Left lung (tissue), 10 donors: ENCODE results near the gene WTIP. TPM values are rescaled to one million over a fixed set of nuclear protein-coding genes. Genes with fewer than 3 reads are reported as not detected.

Source experiments
- ATAC-seq: fragments of 200-7000 bp; cut with Tn5 transposase; one replicate; pipeline ENCODE4 v1.9.1; 2020; ENCODE audit warnings: moderate library complexity
- DNase-seq, 4 donors: peaks; one replicate each; pipeline ENCODE4 v3.0.0-alpha.2; 2013 to 2020
- H3K27ac ChIP-seq, 2 donors: fragments of 200-600 bp; sonication (generic) in 1 of 2; one replicate each; pipeline versions ENCODE4 v1.5.0 to v1.8.0; 2020 to 2021
- H3K27me3 ChIP-seq, 2 donors: fragments of 200-600 bp; sonication (generic) in 1 of 2; one replicate each; pipeline versions ENCODE4 v1.5.0 to v1.8.0; 2020 to 2021
- H3K36me3 ChIP-seq, 2 donors: fragments of 200-600 bp; sonication (generic) in 1 of 2; one replicate each; pipeline versions ENCODE4 v1.5.0 to v1.8.0; 2020 to 2021
- H3K4me1 ChIP-seq, 2 donors: fragments of 200-600 bp; one replicate each; pipeline ENCODE4 v1.8.0; 2021
- H3K4me3 ChIP-seq, 2 donors: fragments of 200-600 bp; sonication (generic) in 1 of 2; one replicate each; pipeline versions ENCODE4 v1.5.0 to v1.8.0; 2020 to 2021; ENCODE audit warnings: mild to moderate bottlenecking in 1 of 2
- H3K9me3 ChIP-seq, 2 donors: fragments of 200-600 bp; sonication (generic) in 1 of 2; one replicate each; pipeline versions ENCODE4 v1.5.0 to v1.8.0; 2020 to 2021
- intact Hi-C, 2 donors: fragments of 100-400 bp; cut with DNase I; formaldehyde crosslinking; loops; one replicate each; pipeline versions ENCODE4 v1.11.2 to v1.14.2; 2022
- polyA plus RNA-seq, 6 donors: library from polyadenylated mRNA; unstranded; fragments of 120-200 nt; gene quantifications; one replicate each; pipeline ENCODE4 v1.2.1, GENCODE V29; 2013; ENCODE audit not compliant: insufficient read length in 6 of 6
- total RNA-seq, 2 donors: library from RNA; stranded (reverse); fragmentation: NEBNext Ultra II Directional; extraction: Animal tissue kit (Norgen Biotek cat#: 25700); gene quantifications; one replicate each; pipeline ENCODE4 v1.2.1, GENCODE V29; 2021
- TF ChIP-seq, protein P1 (sequence below), 2 donors: fragments of 200-600 bp; sonication (generic) in 1 of 2; IDR thresholded peaks; one replicate each; pipeline versions ENCODE4 v1.5.0 to v1.8.0; 2021; ENCODE audit warnings: antibody characterized with exemption in 2 of 2
- donor health status: DM: no; HTN: yes; CAD: no.
- donor health status: DM: no; HTN: no; CAD: no.

The WTIP gene
- total and polyA plus RNA-seq, 8 donors, result 19.1 to 39.3 (median 26.1) TPM

DNA sequence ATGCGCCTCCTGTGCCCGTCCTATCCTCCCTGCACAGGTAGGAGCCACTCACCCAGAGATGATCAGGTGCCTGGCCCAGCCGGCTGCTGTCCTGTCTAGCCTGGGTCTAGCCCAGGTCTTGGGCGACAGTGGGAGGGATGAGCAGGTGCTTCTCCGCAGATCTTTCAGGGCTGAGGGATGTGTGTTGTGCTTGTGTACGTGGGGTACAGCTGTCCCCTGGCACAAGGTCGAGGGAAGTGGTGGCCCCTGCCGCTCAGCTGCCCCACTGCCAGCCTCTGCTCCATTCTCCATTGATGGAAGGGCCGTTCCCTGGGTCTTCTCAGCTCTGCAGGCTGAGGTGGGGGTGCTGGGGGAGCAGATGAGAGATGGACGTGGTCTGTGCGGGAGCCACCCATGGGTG is 13.0 kb downstream of the WTIP start:
- DNase-seq (peak in 1 of 4 donors; percentile 45), ATAC-seq (no peak)
- H3K9me3 ChIP-seq, result no peaks in the 10 kb centered on the region
- TF ChIP-seq, protein P1, sequence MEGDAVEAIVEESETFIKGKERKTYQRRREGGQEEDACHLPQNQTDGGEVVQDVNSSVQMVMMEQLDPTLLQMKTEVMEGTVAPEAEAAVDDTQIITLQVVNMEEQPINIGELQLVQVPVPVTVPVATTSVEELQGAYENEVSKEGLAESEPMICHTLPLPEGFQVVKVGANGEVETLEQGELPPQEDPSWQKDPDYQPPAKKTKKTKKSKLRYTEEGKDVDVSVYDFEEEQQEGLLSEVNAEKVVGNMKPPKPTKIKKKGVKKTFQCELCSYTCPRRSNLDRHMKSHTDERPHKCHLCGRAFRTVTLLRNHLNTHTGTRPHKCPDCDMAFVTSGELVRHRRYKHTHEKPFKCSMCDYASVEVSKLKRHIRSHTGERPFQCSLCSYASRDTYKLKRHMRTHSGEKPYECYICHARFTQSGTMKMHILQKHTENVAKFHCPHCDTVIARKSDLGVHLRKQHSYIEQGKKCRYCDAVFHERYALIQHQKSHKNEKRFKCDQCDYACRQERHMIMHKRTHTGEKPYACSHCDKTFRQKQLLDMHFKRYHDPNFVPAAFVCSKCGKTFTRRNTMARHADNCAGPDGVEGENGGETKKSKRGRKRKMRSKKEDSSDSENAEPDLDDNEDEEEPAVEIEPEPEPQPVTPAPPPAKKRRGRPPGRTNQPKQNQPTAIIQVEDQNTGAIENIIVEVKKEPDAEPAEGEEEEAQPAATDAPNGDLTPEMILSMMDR (IDR thresholded peaks at IDR 0.05), result no peak
- H3K4me1 ChIP-seq, result no peaks in the 10 kb centered on the region
- peaks cover 0 to 48% of the 10 kb centered on the region in 2 donors for H3K36me3 ChIP-seq
- peaks cover 0 to 5% of the 10 kb centered on the region in 2 donors for H3K27me3 ChIP-seq
- intact Hi-C loops, result no loop called here
- no peak overlapping the region for H3K4me3 ChIP-seq
- no peak overlapping the region for H3K27ac ChIP-seq

DNA sequence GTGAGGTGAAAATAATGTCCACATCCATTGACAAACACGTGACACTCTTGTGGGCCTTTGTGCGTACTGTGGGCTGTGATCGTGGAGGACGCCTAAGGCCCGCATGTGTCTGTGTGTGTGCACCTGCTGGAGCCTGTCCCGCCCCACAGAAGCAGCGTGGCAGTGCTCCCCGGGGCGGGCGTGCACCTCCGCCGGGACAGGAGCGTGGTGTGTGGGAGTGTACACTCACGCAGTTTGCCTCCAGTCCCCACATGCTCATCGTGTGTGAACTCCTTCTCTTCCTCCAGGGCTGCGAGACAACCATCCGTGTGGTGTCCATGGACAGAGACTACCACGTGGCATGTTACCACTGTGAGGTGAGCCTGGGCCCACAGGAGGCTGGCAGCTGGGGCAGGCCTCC is 13.9 kb downstream of the WTIP start:
- intact Hi-C loops, result no loop called here
- TF ChIP-seq, protein P1 (IDR thresholded peaks at IDR 0.05), result no peak
- ATAC-seq, result no peak
- Histone ChIP-seq H3K4me1 (no peaks in the 10 kb centered on the region), H3K4me3 (no peak overlapping the region), H3K27me3 (peaks cover 0 to 13% of the 10 kb centered on the region in 2 donors), H3K36me3 (peaks cover 0 to 47% of the 10 kb centered on the region in 2 donors), H3K27ac (no peak overlapping the region), H3K9me3 (no peaks in the 10 kb centered on the region)
- no peak for DNase-seq

DNA sequence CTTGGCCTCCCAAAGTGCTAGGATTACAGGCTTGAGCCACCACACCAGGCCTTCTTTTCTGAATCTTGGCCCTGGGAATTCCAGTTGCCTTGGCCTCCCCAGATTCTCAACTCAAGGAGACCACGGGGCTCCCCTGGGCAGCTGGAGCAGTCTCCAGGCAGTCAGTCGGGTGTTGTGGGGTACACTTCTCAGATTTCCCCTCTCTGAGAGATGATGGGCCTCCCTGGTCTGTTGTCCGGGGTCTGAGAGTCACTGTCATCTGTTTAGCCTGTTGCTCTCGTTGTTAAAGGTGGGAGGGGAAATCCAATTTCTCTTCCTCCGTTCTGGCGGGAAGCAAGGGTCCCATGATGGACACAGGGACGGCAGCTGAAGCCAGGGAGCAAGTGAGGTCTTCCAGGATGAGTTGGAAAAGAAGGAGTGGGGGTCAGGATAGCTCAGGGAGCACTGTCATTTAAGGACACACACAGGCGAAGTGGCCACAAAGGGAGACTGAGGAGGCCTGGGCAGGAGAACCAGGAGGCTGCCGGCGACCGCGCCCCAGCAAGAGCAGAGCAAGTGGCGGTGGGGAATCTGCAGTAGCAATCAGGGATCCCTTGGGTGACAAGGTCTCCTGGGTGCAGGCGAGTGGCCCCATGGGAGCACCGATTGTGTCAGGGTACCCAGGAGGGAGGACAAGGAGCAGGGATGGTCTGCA is 15.7 kb downstream of the WTIP start:
- peaks cover 0 to 38% of the 10 kb centered on the region in 2 donors for H3K36me3 ChIP-seq

DNA sequence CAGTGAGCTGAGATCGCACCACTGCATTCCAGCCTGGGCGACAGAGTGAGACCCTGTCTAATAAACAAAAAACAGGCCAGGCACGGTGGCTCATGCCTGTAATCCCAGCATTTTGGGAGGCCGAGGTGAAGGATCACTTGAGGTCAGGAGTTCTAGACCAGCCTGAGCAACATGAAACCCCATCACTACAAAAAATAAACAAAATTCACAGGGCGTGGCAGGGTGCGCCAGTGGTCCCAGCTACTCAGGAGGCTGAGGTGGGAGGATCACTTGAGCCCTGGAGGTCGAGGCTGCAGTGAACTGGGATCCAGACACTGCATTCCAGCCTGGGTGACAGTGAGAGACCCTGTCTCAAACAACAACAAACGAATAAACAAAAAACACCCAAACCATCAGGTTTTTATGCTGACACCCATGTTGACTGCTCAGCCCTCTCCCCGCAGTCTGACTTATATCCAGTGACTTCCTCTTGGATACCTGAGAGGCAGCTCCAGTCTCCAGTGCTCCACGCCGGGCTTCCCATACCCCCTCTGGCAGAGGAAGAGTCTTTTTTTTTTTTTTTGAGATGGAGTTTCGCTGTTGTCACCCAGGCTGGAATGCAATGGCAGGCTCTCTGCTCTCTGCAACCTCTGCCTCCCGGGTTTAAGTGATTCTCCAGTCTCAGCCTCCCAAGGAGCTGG is 17.7 kb downstream of the WTIP start:
- H3K9me3 ChIP-seq, result no peaks in the 10 kb centered on the region
- peak in 1 of 4 donors; percentile 4 for DNase-seq
- TF ChIP-seq, protein P1 (IDR thresholded peaks at IDR 0.05), result no peak
- peaks cover 0 to 5% of the 10 kb centered on the region in 2 donors for H3K4me1 ChIP-seq
- intact Hi-C loops, result no loop called here
- H3K36me3 ChIP-seq, result peaks cover 0 to 23% of the 10 kb centered on the region in 2 donors
- H3K27ac ChIP-seq, result no peak overlapping the region
- ATAC-seq, result no peak
- H3K4me3 ChIP-seq, result no peak overlapping the region
- peaks cover 0 to 26% of the 10 kb centered on the region in 2 donors for H3K27me3 ChIP-seq

More for the DNA sequence above, 15.7 kb downstream of the WTIP start:
- Histone ChIP-seq H3K9me3 (no peaks in the 10 kb centered on the region), H3K27ac (no peak overlapping the region), H3K4me3 (no peak overlapping the region), H3K4me1 (peaks cover 0 to 5% of the 10 kb centered on the region in 2 donors), H3K27me3 (peaks cover 0 to 26% of the 10 kb centered on the region in 2 donors)
- intact Hi-C loops, result no loop called here
- ATAC-seq (no peak), DNase-seq (no peak)
- TF ChIP-seq, protein P1 (IDR thresholded peaks at IDR 0.05), result no peak

DNA sequence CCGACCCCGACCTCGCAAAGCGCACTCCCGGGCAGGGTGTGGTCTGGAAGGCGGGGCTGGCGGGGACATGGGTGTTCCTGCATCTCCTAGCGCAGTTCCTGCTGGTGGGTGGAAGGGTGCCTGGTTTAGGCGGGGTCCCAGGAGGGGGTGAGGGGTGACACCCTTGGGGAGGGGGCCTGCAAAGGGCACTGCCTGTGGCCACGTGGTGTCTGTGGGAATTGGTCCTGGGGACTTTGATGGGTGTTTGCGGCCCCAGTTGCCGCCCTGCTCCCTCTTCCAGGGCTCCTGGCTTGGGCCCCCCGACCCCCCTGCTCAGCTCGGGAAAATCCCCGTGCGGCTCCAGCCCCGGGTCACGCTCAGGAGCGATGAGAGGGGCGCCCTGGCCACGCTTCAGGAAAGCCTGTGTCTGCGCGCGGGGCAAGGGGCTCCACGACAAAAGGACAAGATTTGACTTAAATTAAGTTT is 19.1 kb downstream of the WTIP start:
- no peak overlapping the region for H3K27ac ChIP-seq
- DNase-seq (peak in 1 of 4 donors; percentile 27), ATAC-seq (no peak)
- peaks cover 0 to 26% of the 10 kb centered on the region in 2 donors for H3K27me3 ChIP-seq
- H3K36me3 ChIP-seq, result peaks cover 0 to 10% of the 10 kb centered on the region in 2 donors
- intact Hi-C loops, result no loop called here
- H3K4me1 ChIP-seq, result peaks cover 0 to 5% of the 10 kb centered on the region in 2 donors
- TF ChIP-seq, protein P1 (IDR thresholded peaks at IDR 0.05), result no peak
- no peaks in the 10 kb centered on the region for H3K9me3 ChIP-seq
- no peak overlapping the region for H3K4me3 ChIP-seq
